ENCODE data around the gene CD8B2. TPM values are rescaled to one million over a fixed set of nuclear protein-coding genes. Genes with fewer than 3 reads are reported as not detected.

The CD8B2 gene
- total RNA-seq, 1 donor from 2014 or later: not detected

DNA sequence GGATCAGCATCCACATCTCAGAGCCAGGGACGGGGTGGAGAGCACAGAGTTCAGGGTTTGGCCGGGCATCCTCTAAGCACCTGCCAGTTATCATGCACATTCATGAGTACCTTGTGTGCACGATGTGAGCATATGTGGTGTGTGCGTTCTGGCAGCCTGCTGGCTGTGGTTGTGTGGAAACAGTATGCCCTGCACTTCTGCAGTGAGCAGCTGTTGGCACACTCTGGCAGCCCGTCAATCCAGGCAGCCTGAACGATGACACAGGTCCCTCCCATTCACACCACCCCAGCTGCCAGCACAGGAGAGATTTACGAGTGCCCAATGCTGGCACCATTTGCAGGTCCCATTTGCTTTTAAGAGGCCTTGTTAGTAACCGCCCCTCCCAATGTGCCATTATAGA is 74.2 kb downstream of the CD8B2 start:
- Histone ChIP-seq H3K27me3 (ENCODE audit: low read depth) (no peaks in the 10 kb centered on the region), H3K27ac (replicated peaks) (peak overlapping the region; percentile 73), H3K9me3 (replicated peaks) (no peaks in the 10 kb centered on the region), H3K4me3 (no peak overlapping the region), H3K36me3 (no peaks in the 10 kb centered on the region), H3K4me1 (peaks cover 35% of the 10 kb centered on the region)
- peak; percentile 69 for DNase-seq
- intact Hi-C loops (cut with micrococcal nuclease): no loop called here
- TF ChIP-seq, protein P1, sequence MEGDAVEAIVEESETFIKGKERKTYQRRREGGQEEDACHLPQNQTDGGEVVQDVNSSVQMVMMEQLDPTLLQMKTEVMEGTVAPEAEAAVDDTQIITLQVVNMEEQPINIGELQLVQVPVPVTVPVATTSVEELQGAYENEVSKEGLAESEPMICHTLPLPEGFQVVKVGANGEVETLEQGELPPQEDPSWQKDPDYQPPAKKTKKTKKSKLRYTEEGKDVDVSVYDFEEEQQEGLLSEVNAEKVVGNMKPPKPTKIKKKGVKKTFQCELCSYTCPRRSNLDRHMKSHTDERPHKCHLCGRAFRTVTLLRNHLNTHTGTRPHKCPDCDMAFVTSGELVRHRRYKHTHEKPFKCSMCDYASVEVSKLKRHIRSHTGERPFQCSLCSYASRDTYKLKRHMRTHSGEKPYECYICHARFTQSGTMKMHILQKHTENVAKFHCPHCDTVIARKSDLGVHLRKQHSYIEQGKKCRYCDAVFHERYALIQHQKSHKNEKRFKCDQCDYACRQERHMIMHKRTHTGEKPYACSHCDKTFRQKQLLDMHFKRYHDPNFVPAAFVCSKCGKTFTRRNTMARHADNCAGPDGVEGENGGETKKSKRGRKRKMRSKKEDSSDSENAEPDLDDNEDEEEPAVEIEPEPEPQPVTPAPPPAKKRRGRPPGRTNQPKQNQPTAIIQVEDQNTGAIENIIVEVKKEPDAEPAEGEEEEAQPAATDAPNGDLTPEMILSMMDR (IDR thresholded peaks at IDR 0.05; ENCODE audit: borderline replicate concordance): no peak

DNA sequence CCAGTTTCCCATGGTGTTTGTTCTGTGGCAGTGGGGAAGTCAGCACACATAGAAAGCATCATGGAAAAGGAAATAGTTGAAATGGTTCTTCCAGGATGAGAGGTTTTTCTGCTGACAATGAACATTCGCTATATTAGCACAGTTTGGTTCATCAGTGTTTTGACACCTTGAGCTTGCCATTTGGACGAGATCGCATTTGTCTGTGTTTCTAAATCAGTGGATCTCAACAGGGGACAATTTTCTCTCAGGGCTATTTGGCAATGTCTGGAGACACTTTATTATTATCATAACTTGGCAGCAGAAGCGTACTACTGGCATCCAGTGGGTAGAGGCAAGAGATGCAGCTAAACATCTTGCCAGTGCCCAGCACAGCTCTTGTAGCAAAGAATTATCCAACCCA is 74.6 kb downstream of the CD8B2 start:
- peaks cover 38% of the 10 kb centered on the region for H3K4me1 ChIP-seq

DNA sequence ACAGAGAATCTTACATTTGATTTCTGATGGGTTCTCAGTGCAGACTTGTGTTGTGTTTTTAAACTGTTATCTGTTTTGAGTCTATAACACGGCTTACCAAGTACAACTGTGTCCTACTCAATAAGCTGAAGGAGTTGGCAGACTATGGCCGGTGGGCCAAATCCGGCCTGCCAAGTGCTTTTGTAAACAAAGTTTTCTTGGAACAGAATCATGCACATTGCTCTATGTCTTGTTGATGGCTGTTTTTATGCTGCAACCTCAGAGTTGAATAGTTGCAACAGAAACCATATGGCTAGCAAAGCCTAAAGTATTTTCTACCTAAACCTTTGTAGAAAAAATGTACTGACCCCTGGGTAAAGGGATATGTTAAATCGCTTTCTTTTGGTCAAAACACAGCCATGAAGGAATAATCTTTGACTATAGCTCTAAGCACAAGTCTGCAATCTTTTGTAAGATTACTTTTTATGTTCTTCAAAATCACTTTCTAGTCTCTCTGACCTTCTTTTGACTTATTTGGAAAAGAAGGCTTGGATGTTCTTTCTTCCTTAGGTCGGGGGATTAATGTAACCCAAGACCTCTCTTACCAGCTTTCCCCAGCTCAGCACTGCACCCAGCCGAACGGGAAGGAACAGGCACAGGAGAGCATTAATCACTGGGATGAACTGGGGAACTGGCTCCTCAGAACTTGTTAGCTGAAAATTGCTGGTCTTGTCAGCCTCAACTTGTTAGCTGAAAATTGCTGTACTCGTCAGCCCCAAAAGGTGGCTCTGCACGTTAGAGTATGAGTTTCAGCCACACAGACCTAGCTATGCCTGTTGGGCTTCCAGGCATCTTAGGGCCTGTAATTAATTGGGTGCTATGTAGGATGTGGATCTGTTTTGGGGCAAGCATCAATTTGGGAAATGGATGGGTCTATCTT is 75.4 kb downstream of the CD8B2 start:
- Histone ChIP-seq H3K27ac (replicated peaks) (peak overlapping the region; percentile 73), H3K36me3 (no peaks in the 10 kb centered on the region), H3K4me3 (no peak overlapping the region), H3K9me3 (replicated peaks) (no peaks in the 10 kb centered on the region), H3K4me1 (peaks cover 38% of the 10 kb centered on the region), H3K27me3 (ENCODE audit: low read depth) (no peaks in the 10 kb centered on the region)
- no peak for DNase-seq
- TF ChIP-seq, protein P1 (IDR thresholded peaks at IDR 0.05; ENCODE audit: borderline replicate concordance): no peak
- intact Hi-C loops (cut with micrococcal nuclease): no loop called here

More for the DNA sequence above, 74.6 kb downstream of the CD8B2 start:
- intact Hi-C loops (cut with micrococcal nuclease): no loop called here
- H3K36me3 ChIP-seq: no peaks in the 10 kb centered on the region
- H3K9me3 ChIP-seq (replicated peaks): no peaks in the 10 kb centered on the region
- H3K27me3 ChIP-seq (ENCODE audit: low read depth): no peaks in the 10 kb centered on the region
- no peak overlapping the region for H3K4me3 ChIP-seq
- DNase-seq: no peak
- peak overlapping the region; percentile 73 for H3K27ac ChIP-seq (replicated peaks)
- TF ChIP-seq, protein P1 (IDR thresholded peaks at IDR 0.05; ENCODE audit: borderline replicate concordance): no peak

DNA sequence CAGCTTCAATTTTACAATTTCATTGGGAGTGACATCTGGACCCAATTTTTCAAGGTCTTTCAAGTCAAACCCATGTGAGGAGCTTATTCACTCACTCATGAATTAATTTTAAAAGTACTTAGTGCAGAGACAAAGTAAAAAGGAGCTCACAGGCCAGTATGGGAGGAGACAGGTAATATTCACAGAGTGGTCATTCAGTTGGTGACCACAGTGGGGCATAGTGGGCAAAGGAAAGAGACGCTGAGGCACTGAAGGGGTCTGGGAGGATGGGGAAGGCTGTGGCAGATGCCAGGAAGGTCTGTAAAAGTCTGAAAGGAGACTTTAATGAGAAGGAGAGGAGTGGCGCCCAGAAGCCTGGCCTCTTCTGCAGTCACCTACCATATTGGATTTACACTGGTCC is 76.0 kb downstream of the CD8B2 start:
- TF ChIP-seq, protein P1 (IDR thresholded peaks at IDR 0.05; ENCODE audit: borderline replicate concordance): peak; percentile 29
- no peak overlapping the region for H3K4me3 ChIP-seq
- H3K4me1 ChIP-seq: peaks cover 43% of the 10 kb centered on the region
- no peaks in the 10 kb centered on the region for H3K9me3 ChIP-seq (replicated peaks)
- intact Hi-C loops (cut with micrococcal nuclease): no loop called here
- no peak for DNase-seq
- H3K27ac ChIP-seq (replicated peaks): no peak overlapping the region
- H3K27me3 ChIP-seq (ENCODE audit: low read depth): no peaks in the 10 kb centered on the region
- H3K36me3 ChIP-seq: no peaks in the 10 kb centered on the region

DNA sequence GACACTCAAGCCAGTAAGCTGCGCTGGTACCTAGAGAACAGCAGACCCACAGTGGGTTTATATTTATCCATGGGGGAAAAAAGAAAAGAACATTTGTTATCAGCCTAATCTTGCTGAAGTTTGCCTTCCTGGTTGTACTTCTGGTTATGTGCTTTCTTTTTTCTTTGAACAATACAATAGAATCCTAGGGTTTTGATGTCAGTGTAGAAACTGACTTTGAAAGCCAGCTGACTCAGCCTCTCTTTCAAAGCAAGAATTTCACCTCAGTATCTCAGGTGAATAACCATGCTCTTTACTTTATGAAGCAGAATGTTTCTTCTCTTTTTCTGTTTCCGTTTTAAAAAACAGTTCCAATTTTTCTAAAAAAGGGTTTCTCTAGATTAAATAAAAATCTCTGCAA is 78.4 kb downstream of the CD8B2 start:
- no peaks in the 10 kb centered on the region for H3K36me3 ChIP-seq
- no peaks in the 10 kb centered on the region for H3K27me3 ChIP-seq (ENCODE audit: low read depth)
- no peak overlapping the region for H3K4me3 ChIP-seq
- no peaks in the 10 kb centered on the region for H3K9me3 ChIP-seq (replicated peaks)
- no peak overlapping the region for H3K27ac ChIP-seq (replicated peaks)
- intact Hi-C loops (cut with micrococcal nuclease): no loop called here
- TF ChIP-seq, protein P1 (IDR thresholded peaks at IDR 0.05; ENCODE audit: borderline replicate concordance): no peak
- DNase-seq: no peak
- peaks cover 47% of the 10 kb centered on the region for H3K4me1 ChIP-seq

Measured in left ventricle myocardium inferior (tissue), 1 donor.